ENCODE results near the gene CBX4. TPM values are rescaled to one million over a fixed set of nuclear protein-coding genes. Genes with fewer than 3 reads are reported as not detected.

Gene CBX4
- polyA plus RNA-seq, 1 of the 3 experiments (the other 2 are of a cell fraction): 21.9 TPM

GRCh38 chr17:79859676-79860615 is 20.7 kb upstream of the CBX4 start:
- no peaks in the 10 kb centered on the region for H3K79me2 ChIP-seq (ENCODE audit: insufficient read depth)
- no peak for DNase-seq
- POLR2A ChIA-PET: no interaction called here
- WGBS (ENCODE audit: low lambda C conversion rate): 64% methylated on average over 18 of the region's 38 CpGs
- H3K4me2 ChIP-seq: no peak overlapping the region
- no peak for TF ChIP-seq SIN3A (IDR thresholded peaks at IDR 0.05; ENCODE audit: borderline replicate concordance, low read depth, low read length)
- TF ChIP-seq RFX5 (IDR thresholded peaks at IDR 0.05; ENCODE audit: low read length): no peak
- TF ChIP-seq JUND (IDR thresholded peaks at IDR 0.05): no peak
- no peak for TF ChIP-seq TAF1 (IDR thresholded peaks at IDR 0.05; ENCODE audit: borderline replicate concordance, low read depth, low read length)
- TF ChIP-seq USF1 (IDR thresholded peaks at IDR 0.05; ENCODE audit: borderline replicate concordance, low read depth): no peak
- TF ChIP-seq ZBTB33 (IDR thresholded peaks at IDR 0.05; ENCODE audit: borderline replicate concordance, low read depth): no peak
- no peak for TF ChIP-seq NRF1 (IDR thresholded peaks at IDR 0.05; ENCODE audit: low read depth, low read length)
- no peak for TF ChIP-seq TCF12 (IDR thresholded peaks at IDR 0.05)
- no peak for TF ChIP-seq ELF1 (IDR thresholded peaks at IDR 0.05)
- TF ChIP-seq GABPA (IDR thresholded peaks at IDR 0.05; ENCODE audit: low read depth): no peak
- no peak for TF ChIP-seq YY1 (IDR thresholded peaks at IDR 0.05; ENCODE audit: low read depth)
- TF ChIP-seq CHD2 (IDR thresholded peaks at IDR 0.05; ENCODE audit: low read length, partially characterized antibody): no peak
- no peak for TF ChIP-seq IRF3 (IDR thresholded peaks at IDR 0.05; ENCODE audit: low read depth, low read length)
- TF ChIP-seq RAD21 (IDR thresholded peaks at IDR 0.05; ENCODE audit: low read length): no peak
- TF ChIP-seq GATA2 (CRISPR knock-in tag; IDR thresholded peaks at IDR 0.05): no peak
- no peak overlapping the region for H2AFZ ChIP-seq (ENCODE audit: low read depth)
- CTCF ChIA-PET: interaction anchor here (0.9 to 2.2 kb wide), 5 partner anchors 9 to 146 kb away, joined by 3 to 18 read pairs (median 5); no protein-coding TSS in a partner anchor
- no peaks in the 10 kb centered on the region; a peak in 1 of 4 replicates for H3K4me1 ChIP-seq (ENCODE audit: control insufficient read depth in 1 of 2, insufficient read depth in 2 of 2, low read depth in 1 of 2, low read length in 1 of 2)
- no peaks in the 10 kb centered on the region for H3K9me2 ChIP-seq
- H3K27me3 ChIP-seq (ENCODE audit: insufficient read depth): peaks cover 32% of the 10 kb centered on the region
- no peak overlapping the region for H3K9ac ChIP-seq
- no peak overlapping the region for H3K27ac ChIP-seq (ENCODE audit: low read depth in 2 of 2, low read length in 1 of 2)
- no peaks in the 10 kb centered on the region for H3K36me3 ChIP-seq (replicated peaks in 1 of 2; ENCODE audit: control insufficient read depth in 1 of 2, insufficient read depth in 2 of 2, low read length in 1 of 2)
- no peak overlapping the region for H3K4me3 ChIP-seq (ENCODE audit: low read depth in 2 of 2, low read length in 1 of 2)
- H4K20me1 ChIP-seq (ENCODE audit: insufficient read depth): no peaks in the 10 kb centered on the region
- peaks cover 3% of the 10 kb centered on the region for H3F3A ChIP-seq (replicated peaks; ENCODE audit: insufficient read depth)
- no peaks in the 10 kb centered on the region for H3K9me3 ChIP-seq

Data from SK-N-SH (cell line).